Glutamatergic neuron (in vitro differentiated cells): ENCODE results near the gene CES1. TPM values are rescaled to one million over a fixed set of nuclear protein-coding genes. Genes with fewer than 3 reads are reported as not detected.
A peak's percentile ranks its signal among the peaks of the same experiment; 100 is the strongest.
"Not testable (repeated sequence)": the region's sequence is repeated elsewhere in the genome, so short reads cannot be mapped to it uniquely, and the experiment has no call there.

Experiments used
- DNase-seq: peaks from one replicate; pipeline ENCODE4 v3.0.0; 2022
- H3K27ac Mint-ChIP-seq: one replicate; pipeline ENCODE4 v1.8.0; 2020; ENCODE audit warnings: mild to moderate bottlenecking, mixed read lengths, inconsistent platforms; ENCODE audit not compliant: unreplicated experiment
- H3K27me3 Mint-ChIP-seq: one replicate; pipeline ENCODE4 v1.8.0; 2020; ENCODE audit warnings: mild to moderate bottlenecking, moderate library complexity, mixed read lengths, inconsistent platforms; ENCODE audit not compliant: unreplicated experiment
- H3K36me3 Mint-ChIP-seq: one replicate; pipeline ENCODE4 v1.8.0; 2020; ENCODE audit warnings: mild to moderate bottlenecking, mixed read lengths, inconsistent platforms; ENCODE audit not compliant: unreplicated experiment
- H3K4me1 Mint-ChIP-seq: one replicate; pipeline ENCODE4 v1.8.0; 2020; ENCODE audit warnings: mild to moderate bottlenecking, low read depth, mixed read lengths, inconsistent platforms; ENCODE audit not compliant: unreplicated experiment
- H3K4me3 Mint-ChIP-seq: one replicate; pipeline ENCODE4 v1.8.0; 2020; ENCODE audit warnings: mild to moderate bottlenecking, mixed read lengths, inconsistent platforms; ENCODE audit not compliant: unreplicated experiment
- H3K9me3 Mint-ChIP-seq: one replicate; pipeline ENCODE4 v1.8.0; 2020; ENCODE audit warnings: mild to moderate bottlenecking, moderate library complexity, mixed read lengths, inconsistent platforms; ENCODE audit not compliant: unreplicated experiment
- CTCF ChIP-seq: fragments of 200-600 bp; sonication (generic); IDR thresholded peaks from one replicate; pipeline ENCODE4 v1.5.0; 2021; ENCODE audit not compliant: partially characterized antibody, unreplicated experiment
- total RNA-seq: library from RNA; stranded (reverse); fragmentation: NEBNext Ultra II Directional; extraction: Animal tissue kit (Norgen Biotek cat#: 25700); gene quantifications from one replicate; pipeline ENCODE4 v1.2.1, GENCODE V29; 2021; ENCODE audit not compliant: unreplicated experiment

Gene CES1
- total RNA-seq, 1 donor from 2014 or later = not detected

DNA sequence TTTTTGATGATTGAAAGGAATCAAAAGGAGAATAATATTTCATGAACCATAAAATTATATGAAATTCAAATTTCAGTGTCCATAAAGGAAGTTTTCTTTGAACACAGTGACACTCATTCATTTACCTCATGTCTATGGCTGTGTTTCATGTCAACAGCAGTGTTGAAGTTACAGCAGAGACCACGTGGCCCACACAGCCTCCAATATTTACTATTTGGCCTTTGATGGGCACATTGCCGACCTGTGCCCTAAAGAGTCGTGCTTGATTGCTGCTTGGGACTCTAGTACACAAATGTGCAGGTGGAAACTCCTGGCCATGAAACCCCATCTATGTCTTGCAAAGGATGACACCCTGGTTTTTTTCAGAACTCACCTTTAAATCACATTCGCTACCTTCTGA lies 57.0 kb downstream of the CES1 start:
- Mint-ChIP-seq H3K36me3 (peaks cover 6% of the 10 kb centered on the region), H3K4me1 (peaks cover 10% of the 10 kb centered on the region), H3K4me3 (no peak overlapping the region), H3K27me3 (peaks cover 2% of the 10 kb centered on the region), H3K9me3 (peaks cover 3% of the 10 kb centered on the region), H3K27ac (no peak overlapping the region)
- no peak for TF ChIP-seq CTCF
- no peak for DNase-seq

DNA sequence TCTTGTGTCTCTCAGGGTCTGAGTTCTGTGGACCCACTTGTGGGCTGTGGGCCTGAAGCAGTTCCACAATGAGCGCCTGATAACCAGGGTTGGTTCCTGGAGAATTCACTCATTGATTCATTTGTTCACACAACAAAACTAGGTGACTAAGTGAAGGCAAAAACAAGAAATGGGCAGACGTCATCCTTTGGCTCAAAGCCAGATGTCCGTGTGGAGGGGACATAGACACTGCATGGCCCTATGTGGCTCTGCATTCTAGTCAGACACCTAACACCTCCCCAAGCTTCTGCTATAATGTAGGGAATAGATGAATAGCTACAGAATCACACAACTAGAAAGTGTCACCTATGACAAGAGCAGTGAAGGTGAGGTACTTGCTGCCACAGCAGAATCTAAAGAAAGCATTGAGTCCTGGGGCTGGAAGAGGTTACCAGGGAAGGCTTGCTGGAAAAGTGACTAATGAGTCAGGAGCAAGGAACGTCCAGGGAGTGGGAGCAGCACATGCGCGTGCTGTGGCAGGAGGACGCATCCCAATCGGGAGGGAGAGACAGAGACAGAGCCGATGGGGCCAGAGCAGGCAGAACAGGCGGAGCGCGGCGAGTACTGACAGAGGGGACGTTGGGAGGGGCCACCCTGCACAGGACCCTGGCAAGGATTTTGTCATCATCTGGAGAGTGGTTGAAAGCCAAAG lies 58.9 kb downstream of the CES1 start:
- no peak overlapping the region for H3K4me3 Mint-ChIP-seq
- DNase-seq = no peak
- H3K36me3 Mint-ChIP-seq = peaks cover 10% of the 10 kb centered on the region
- peaks cover 2% of the 10 kb centered on the region for H3K9me3 Mint-ChIP-seq
- H3K27ac Mint-ChIP-seq = no peak overlapping the region
- no peaks in the 10 kb centered on the region for H3K4me1 Mint-ChIP-seq
- H3K27me3 Mint-ChIP-seq = no peaks in the 10 kb centered on the region
- TF ChIP-seq CTCF = no peak

- Mint-ChIP-seq H3K4me3 (no peak overlapping the region), H3K4me1 (no peaks in the 10 kb centered on the region), H3K27ac (no peak overlapping the region), H3K36me3 (no peaks in the 10 kb centered on the region), H3K9me3 (no peaks in the 10 kb centered on the region), H3K27me3 (peaks cover 5% of the 10 kb centered on the region)
- DNase-seq = no peak
- TF ChIP-seq CTCF = no peak
Observed at GRCh38 chr16:55765161-55765560, 67.7 kb downstream of the CES1 start.

- Mint-ChIP-seq H3K36me3 (no peaks in the 10 kb centered on the region), H3K27me3 (peaks cover 5% of the 10 kb centered on the region), H3K27ac (no peak overlapping the region), H3K4me1 (no peaks in the 10 kb centered on the region), H3K9me3 (no peaks in the 10 kb centered on the region), H3K4me3 (peak overlapping the region; percentile 47)
- no peak for DNase-seq
- TF ChIP-seq CTCF = no peak
Observed at GRCh38 chr16:55760310-55761001, 72.4 kb downstream of the CES1 start.

DNA sequence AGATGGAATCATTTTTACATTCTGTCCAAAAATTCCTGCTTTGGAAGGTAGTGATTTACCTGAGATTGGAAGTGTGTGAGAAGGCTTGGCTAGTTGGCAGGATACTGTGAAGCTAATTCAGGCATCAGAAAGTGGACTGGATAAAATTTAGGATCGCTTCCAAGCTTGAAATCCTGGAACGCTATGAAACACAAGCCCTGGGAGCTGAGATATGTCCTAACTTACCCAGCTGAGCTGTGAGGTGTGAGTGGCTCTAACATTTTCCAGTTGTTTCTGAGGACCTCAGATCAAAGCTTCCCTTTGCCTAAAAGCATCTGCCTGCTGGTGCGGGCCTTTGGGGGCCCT lies 73.0 kb downstream of the CES1 start:
- not testable (repeated sequence) for H3K27ac Mint-ChIP-seq, DNase-seq, H3K9me3 Mint-ChIP-seq, H3K36me3 Mint-ChIP-seq, H3K4me1 Mint-ChIP-seq, H3K27me3 Mint-ChIP-seq
- peak overlapping the region; percentile 2 for H3K4me3 Mint-ChIP-seq

DNA sequence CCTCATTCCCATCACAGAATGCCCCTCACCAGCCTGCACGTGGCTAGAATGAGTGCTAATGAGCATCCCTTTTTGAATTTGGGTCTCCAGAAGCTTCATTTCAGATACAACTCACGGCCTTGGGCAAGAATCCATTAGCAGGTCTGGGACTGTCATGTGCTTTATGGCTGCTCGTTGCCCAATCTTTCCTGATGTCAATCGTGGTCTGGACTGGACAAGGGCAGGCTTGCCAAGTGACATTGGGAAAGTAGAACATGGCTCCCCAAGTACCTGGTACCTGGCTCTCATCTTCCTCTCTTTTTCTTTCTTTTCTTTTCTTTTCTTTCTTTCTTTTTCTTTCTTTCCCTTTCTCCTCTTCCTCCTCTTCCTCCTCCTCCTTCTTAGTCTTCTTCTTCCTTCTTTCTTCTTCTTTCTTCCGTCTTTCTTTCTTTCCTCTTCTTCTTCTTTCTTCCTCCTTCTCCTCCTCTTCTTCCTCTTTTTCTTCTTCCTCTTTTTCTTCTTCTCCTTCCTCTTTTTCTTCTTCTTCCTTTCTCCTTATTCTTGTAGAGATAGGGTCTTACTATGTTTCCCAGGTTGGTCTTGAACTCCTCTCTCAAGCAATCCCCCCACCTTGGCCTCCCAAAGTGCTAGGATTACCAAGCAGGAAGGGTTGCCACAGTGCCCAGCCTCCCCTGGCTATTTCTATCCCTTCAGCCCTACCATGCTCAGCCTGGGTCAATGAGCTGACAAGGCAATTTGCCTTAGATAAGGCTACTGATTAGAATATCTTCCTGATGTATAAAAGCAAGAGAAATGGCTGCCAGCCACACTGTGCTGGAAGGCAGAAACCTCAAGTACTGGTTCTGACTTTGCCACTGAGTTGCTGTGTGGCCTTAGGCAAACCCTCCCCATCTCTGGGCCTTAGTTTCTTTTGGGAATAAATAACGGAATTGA lies 75.0 kb downstream of the CES1 start:
- not testable (repeated sequence) for H3K27me3 Mint-ChIP-seq, H3K4me3 Mint-ChIP-seq, H3K36me3 Mint-ChIP-seq, H3K4me1 Mint-ChIP-seq, DNase-seq, H3K27ac Mint-ChIP-seq, H3K9me3 Mint-ChIP-seq
